HG02588 (cell line): ENCODE results near the gene CROCC.
"Not testable (repeated sequence)": the region's sequence is repeated elsewhere in the genome, so short reads cannot be mapped to it uniquely, and the experiment has no call there.

Source experiments
- ATAC-seq: cut with Tn5 transposase; IDR thresholded peaks from one replicate; pipeline ENCODE4 v1.9.1; 2021; ENCODE audit warnings: mild to moderate bottlenecking, moderate library complexity; ENCODE audit not compliant: unreplicated experiment

Gene CROCC

GRCh38 chr1:16921391-16922185 is at the start of gene CROCC:
Gene CROCC, plus strand, starts transcription at chr1:16921931. Its CDS starts 88 bp downstream, at chr1:16922019.
- ATAC-seq: no peak

- not testable (repeated sequence) for ATAC-seq
Measured at GRCh38 chr1:16872152-16873075, 49.3 kb upstream of the CROCC start.

- ATAC-seq: not testable (repeated sequence)
Measured at GRCh38 chr1:16873076-16873879, 48.5 kb upstream of the CROCC start.

- ATAC-seq: not testable (repeated sequence)
Measured at GRCh38 chr1:16874968-16875765, 46.6 kb upstream of the CROCC start.

- not testable (repeated sequence) for ATAC-seq
Measured at GRCh38 chr1:16881742-16882141, 40.0 kb upstream of the CROCC start.

GRCh38 chr1:16882986-16883385 is 38.7 kb upstream of the CROCC start:
- no peak for ATAC-seq

- not testable (repeated sequence) for ATAC-seq
Measured at GRCh38 chr1:16884487-16884886, 37.2 kb upstream of the CROCC start.

GRCh38 chr1:16886860-16887605 is 34.7 kb upstream of the CROCC start:
- no peak for ATAC-seq

- ATAC-seq: no peak
Measured at GRCh38 chr1:16888860-16889816, 32.6 kb upstream of the CROCC start.

GRCh38 chr1:16890539-16891021 is 31.2 kb upstream of the CROCC start:
- ATAC-seq: not testable (repeated sequence)

GRCh38 chr1:16891057-16891456 is 30.7 kb upstream of the CROCC start:
- ATAC-seq: not testable (repeated sequence)

- ATAC-seq: not testable (repeated sequence)
Measured at GRCh38 chr1:16892978-16893525, 28.7 kb upstream of the CROCC start.

- ATAC-seq: not testable (repeated sequence)
Measured at GRCh38 chr1:16893796-16894195, 27.9 kb upstream of the CROCC start.

- ATAC-seq: not testable (repeated sequence)
Measured at GRCh38 chr1:16894338-16894737, 27.4 kb upstream of the CROCC start.

- not testable (repeated sequence) for ATAC-seq
Measured at GRCh38 chr1:16895233-16895597, 26.5 kb upstream of the CROCC start.

- peak; percentile 92 for ATAC-seq
Measured at GRCh38 chr1:16895598-16896315, 26.0 kb upstream of the CROCC start, which contains the start of gene RNU1-2. Gene RNU1-2, plus strand, starts transcription at chr1:16895980.
